ENCODE results near the gene STK32B. TPM values are rescaled to one million over a fixed set of nuclear protein-coding genes. Genes with fewer than 3 reads are reported as not detected.

STK32B gene
- total RNA-seq, 1 experiment from 2014 or later, result 1.1 TPM

- H3K36me3 ChIP-seq (ENCODE audit: low read depth, low read length), result no peaks in the 10 kb centered on the region
- H3K9ac ChIP-seq (ENCODE audit: low read length), result no peak overlapping the region
- BruUV-seq (replicated peaks), result no TSS peak
- H4K20me1 ChIP-seq (ENCODE audit: low read length), result no peaks in the 10 kb centered on the region
- TF ChIP-seq, protein P1, sequence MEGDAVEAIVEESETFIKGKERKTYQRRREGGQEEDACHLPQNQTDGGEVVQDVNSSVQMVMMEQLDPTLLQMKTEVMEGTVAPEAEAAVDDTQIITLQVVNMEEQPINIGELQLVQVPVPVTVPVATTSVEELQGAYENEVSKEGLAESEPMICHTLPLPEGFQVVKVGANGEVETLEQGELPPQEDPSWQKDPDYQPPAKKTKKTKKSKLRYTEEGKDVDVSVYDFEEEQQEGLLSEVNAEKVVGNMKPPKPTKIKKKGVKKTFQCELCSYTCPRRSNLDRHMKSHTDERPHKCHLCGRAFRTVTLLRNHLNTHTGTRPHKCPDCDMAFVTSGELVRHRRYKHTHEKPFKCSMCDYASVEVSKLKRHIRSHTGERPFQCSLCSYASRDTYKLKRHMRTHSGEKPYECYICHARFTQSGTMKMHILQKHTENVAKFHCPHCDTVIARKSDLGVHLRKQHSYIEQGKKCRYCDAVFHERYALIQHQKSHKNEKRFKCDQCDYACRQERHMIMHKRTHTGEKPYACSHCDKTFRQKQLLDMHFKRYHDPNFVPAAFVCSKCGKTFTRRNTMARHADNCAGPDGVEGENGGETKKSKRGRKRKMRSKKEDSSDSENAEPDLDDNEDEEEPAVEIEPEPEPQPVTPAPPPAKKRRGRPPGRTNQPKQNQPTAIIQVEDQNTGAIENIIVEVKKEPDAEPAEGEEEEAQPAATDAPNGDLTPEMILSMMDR (conservative IDR thresholded peaks at IDR 0.05; ENCODE audit: low read depth, low read length), result no peak
- TF ChIP-seq EZH2 (IDR thresholded peaks at IDR 0.05; ENCODE audit: low read length, unreplicated experiment) (no peak), EZH2phosphoT487 (IDR thresholded peaks at IDR 0.05; ENCODE audit: borderline replicate concordance, low read length) (no peak)
- ChIA-PET POLR2A (ENCODE audit: unreplicated experiment) (no interaction called here), CTCF (interaction anchor here (0.6 kb wide), 1 partner anchor 31 kb away, joined by 3 read pairs; no protein-coding TSS in a partner anchor)
- no peak overlapping the region for H2AFZ ChIP-seq (ENCODE audit: low read length)
- no peak overlapping the region for H3K4me3 ChIP-seq (ENCODE audit: low read length)
- no peaks in the 10 kb centered on the region for H3K9me2 ChIP-seq (replicated peaks; ENCODE audit: low read length)
- no peak for DNase-seq
- no peak overlapping the region for H3K27ac ChIP-seq (ENCODE audit: low read length)
- H3K79me2 ChIP-seq (ENCODE audit: low read length), result no peaks in the 10 kb centered on the region
- no peak overlapping the region for H3K4me2 ChIP-seq (ENCODE audit: low read length)
- no peaks in the 10 kb centered on the region for H3K9me3 ChIP-seq (ENCODE audit: low read length)
- H3K4me1 ChIP-seq (ENCODE audit: insufficient read depth, low read length), result no peaks in the 10 kb centered on the region
- H3K27me3 ChIP-seq (ENCODE audit: low read length), result peaks cover 15% of the 10 kb centered on the region
- H3F3A ChIP-seq (ENCODE audit: low read length, unreplicated experiment), result no peaks in the 10 kb centered on the region
- ATAC-seq, result no peak
- intact Hi-C loops (cut with micrococcal nuclease), result no loop called here
These were observed 133.3 kb downstream of the STK32B start for GRCh38 chr4:5184606-5185005.

DNA sequence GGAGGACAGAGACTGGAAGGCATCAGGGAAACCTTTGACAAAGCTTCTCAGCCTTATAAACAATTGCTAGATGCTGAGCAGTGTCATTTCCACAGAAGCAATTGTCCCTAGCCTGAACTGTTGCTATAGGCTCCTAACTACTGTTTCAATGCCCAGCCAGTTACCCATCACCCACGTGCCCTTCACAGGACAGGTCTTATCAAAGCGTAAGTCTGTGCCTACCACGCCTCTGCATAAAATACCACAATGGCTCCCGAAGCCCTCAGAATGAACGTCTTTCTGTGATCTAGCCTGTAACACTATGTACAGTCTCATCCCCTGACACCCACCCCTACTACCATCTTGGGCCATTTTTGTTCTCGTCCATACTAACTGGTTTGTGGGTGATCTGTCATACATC, 134.3 kb downstream of the STK32B start:
- H3F3A ChIP-seq (ENCODE audit: low read length, unreplicated experiment), result no peaks in the 10 kb centered on the region
- H3K79me2 ChIP-seq (ENCODE audit: low read length), result no peaks in the 10 kb centered on the region
- no peak overlapping the region for H3K4me3 ChIP-seq (ENCODE audit: low read length)
- no peak for TF ChIP-seq EZH2phosphoT487 (IDR thresholded peaks at IDR 0.05; ENCODE audit: borderline replicate concordance, low read length)
- TF ChIP-seq EZH2 (IDR thresholded peaks at IDR 0.05; ENCODE audit: low read length, unreplicated experiment), result no peak
- TF ChIP-seq, protein P1 (conservative IDR thresholded peaks at IDR 0.05; ENCODE audit: low read depth, low read length), result no peak
- H4K20me1 ChIP-seq (ENCODE audit: low read length), result no peaks in the 10 kb centered on the region
- intact Hi-C loops (cut with micrococcal nuclease), result no loop called here
- no peaks in the 10 kb centered on the region for H3K9me3 ChIP-seq (ENCODE audit: low read length)
- BruUV-seq (replicated peaks), result no TSS peak
- H3K4me1 ChIP-seq (ENCODE audit: insufficient read depth, low read length), result no peaks in the 10 kb centered on the region
- POLR2A ChIA-PET (ENCODE audit: unreplicated experiment), result no interaction called here
- no peak overlapping the region for H3K27ac ChIP-seq (ENCODE audit: low read length)
- no peaks in the 10 kb centered on the region for H3K9me2 ChIP-seq (replicated peaks; ENCODE audit: low read length)
- DNase-seq (no peak), ATAC-seq (no peak)
- H3K36me3 ChIP-seq (ENCODE audit: low read depth, low read length), result no peaks in the 10 kb centered on the region
- no peak overlapping the region for H2AFZ ChIP-seq (ENCODE audit: low read length)
- H3K4me2 ChIP-seq (ENCODE audit: low read length), result no peak overlapping the region
- H3K9ac ChIP-seq (ENCODE audit: low read length), result no peak overlapping the region
- CTCF ChIA-PET, result no interaction called here
- H3K27me3 ChIP-seq (ENCODE audit: low read length), result peaks cover 15% of the 10 kb centered on the region

DNA sequence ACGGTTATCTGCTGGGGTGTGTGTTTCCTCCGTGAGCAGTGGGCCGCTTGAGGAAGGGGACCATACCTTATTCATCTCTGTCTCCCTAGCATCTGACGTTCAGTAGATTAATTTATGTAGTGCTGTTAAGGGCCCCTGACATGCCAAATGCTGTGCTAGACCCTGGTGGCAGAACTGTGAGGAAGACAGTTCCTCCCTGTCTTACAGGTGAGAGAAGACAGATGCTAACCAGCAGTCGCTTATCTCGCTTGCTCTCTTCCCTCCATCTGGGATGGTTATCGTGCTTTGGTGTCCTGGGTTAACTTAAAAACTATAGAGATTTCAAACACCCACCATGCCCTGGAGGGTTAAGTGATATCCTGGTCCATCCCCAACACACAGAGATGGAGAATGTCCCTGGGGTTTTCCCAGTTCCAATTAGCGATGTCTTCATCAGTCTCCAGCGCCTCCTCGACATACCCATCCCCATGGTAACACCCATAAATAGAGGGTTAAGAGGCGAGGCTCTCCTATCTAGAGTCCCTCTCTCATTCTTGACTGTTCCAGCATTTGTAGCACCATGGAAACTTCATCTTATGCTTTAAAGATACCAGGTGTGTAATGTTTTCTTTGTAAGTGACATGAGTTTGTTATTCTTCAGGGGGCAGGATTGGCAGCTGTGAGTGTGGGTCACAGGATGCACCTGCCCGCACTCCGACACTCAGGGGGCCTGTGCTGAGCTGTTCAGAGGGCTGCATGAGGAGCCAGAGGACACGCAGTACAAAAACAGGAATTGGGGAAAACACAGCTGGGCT, 135.2 kb downstream of the STK32B start:
- peaks cover 15% of the 10 kb centered on the region for H3K27me3 ChIP-seq (ENCODE audit: low read length)
- DNase-seq (no peak), ATAC-seq (no peak)
- no TSS peak for BruUV-seq (replicated peaks)
- no peaks in the 10 kb centered on the region for H3K4me1 ChIP-seq (ENCODE audit: insufficient read depth, low read length)
- ChIA-PET POLR2A (ENCODE audit: unreplicated experiment) (no interaction called here), CTCF (no interaction called here)
- H3K4me3 ChIP-seq (ENCODE audit: low read length), result no peak overlapping the region
- H3K36me3 ChIP-seq (ENCODE audit: low read depth, low read length), result no peaks in the 10 kb centered on the region
- H3K79me2 ChIP-seq (ENCODE audit: low read length), result no peaks in the 10 kb centered on the region
- no peak overlapping the region for H3K27ac ChIP-seq (ENCODE audit: low read length)
- no peaks in the 10 kb centered on the region for H3F3A ChIP-seq (ENCODE audit: low read length, unreplicated experiment)
- H4K20me1 ChIP-seq (ENCODE audit: low read length), result no peaks in the 10 kb centered on the region
- no peaks in the 10 kb centered on the region for H3K9me3 ChIP-seq (ENCODE audit: low read length)
- no peaks in the 10 kb centered on the region for H3K9me2 ChIP-seq (replicated peaks; ENCODE audit: low read length)
- H2AFZ ChIP-seq (ENCODE audit: low read length), result no peak overlapping the region
- intact Hi-C loops (cut with micrococcal nuclease), result no loop called here
- TF ChIP-seq EZH2 (IDR thresholded peaks at IDR 0.05; ENCODE audit: low read length, unreplicated experiment) (no peak), EZH2phosphoT487 (IDR thresholded peaks at IDR 0.05; ENCODE audit: borderline replicate concordance, low read length) (no peak)
- TF ChIP-seq, protein P1 (conservative IDR thresholded peaks at IDR 0.05; ENCODE audit: low read depth, low read length), result no peak
- H3K9ac ChIP-seq (ENCODE audit: low read length), result no peak overlapping the region
- no peak overlapping the region for H3K4me2 ChIP-seq (ENCODE audit: low read length)
